ENCODE data around the gene CEP68.

DNA sequence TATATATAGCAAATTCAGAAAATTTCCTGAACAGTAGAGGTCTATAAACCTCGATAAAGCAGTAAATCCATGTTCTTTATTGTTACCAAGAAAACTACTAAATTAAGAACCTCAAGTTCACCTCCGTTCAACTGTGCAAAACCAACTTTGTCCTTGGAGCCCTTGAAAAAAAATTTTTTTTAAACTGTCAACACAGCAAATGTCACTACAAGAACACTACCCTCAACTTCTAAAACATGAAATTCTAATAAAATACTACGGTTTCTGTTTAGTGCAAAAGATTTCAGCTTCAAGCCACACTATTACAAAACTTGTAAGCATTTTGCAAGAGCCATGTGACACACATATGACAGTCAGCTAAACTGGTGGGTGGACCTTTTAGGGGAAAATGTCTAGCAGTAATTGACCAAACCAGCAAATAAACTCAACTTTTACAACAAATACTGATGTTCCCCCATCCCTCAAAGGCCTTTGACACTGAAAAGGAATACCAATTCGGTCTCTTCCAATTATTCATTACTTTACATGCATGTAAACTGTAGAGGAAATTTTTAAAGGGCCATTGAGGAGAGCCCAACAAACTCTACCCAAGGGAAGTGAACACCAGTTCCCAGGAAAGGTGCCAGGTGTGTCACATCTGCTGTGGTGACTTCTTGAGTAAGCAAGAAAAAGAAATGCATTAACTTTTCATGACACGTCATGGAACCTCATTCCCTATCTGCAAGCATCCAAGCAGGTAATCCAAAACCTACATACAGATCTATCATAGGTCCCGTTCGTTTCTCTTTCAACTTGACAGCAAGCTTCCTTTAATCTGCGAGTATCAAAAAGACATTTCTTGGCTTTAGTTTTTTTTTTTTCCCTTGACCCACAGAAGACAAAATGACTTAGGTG, 72.3 kb downstream of the CEP68 start:
- no peak for TF ChIP-seq POLR2A (IDR thresholded peaks at IDR 0.05; ENCODE audit: low read depth, low read length)
- no peak for TF ChIP-seq POU2F2 (IDR thresholded peaks at IDR 0.05; ENCODE audit: low read depth, low read length)
- TF ChIP-seq POLR2AphosphoS5 (IDR thresholded peaks at IDR 0.05; ENCODE audit: low read depth, low read length) = no peak
- no peak for TF ChIP-seq TAF1 (IDR thresholded peaks at IDR 0.05; ENCODE audit: low read depth, low read length)
- no peak for TF ChIP-seq SPI1 (IDR thresholded peaks at IDR 0.05; ENCODE audit: low read depth, low read length)
- no peak for TF ChIP-seq PAX5 (IDR thresholded peaks at IDR 0.05; ENCODE audit: insufficient read depth, low read length, severe bottlenecking)

Measured in GM12891 (cell line).